Uterus (tissue), 2 donors: ENCODE data around the gene GALNT12.

Experiments used
- POLR2A ChIP-seq, 2 donors: fragments of 450-650 bp; IDR thresholded peaks; one replicate each; pipeline ENCODE4 v1.6.1; 2016; ENCODE audit warnings: antibody characterized with exemption in 2 of 2, mild to moderate bottlenecking in 1 of 2, moderate library complexity in 1 of 2
- TF ChIP-seq, protein P1 (sequence below), 4 experiments: fragments of 200-600 bp in 2 of 4; fragments of 450-650 bp in 2 of 4; sonication (generic) in 2 of 4; IDR thresholded peaks; one replicate each; pipeline ENCODE4 v1.5.1; 2016 to 2019; ENCODE audit warnings: antibody characterized with exemption in 4 of 4, mild to moderate bottlenecking in 2 of 4, moderate library complexity in 1 of 4

DNA sequence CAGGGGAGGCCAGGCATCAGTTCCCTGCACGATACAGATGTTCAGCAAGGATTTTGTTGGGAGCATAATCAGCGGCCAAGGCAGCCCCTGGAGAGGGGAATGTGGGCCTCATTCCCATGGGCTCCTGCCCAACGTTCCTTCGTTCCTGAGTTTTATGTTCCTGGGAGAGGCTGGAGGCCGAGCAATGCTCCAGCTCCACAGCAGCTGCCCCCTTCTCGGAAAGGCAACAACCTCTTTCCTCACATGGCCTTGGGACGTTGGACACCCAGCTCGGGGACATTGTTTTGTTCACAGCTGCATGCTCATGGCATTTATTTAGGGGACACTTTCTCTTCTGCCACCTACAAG lies 72.5 kb downstream of the GALNT12 start:
- TF ChIP-seq, protein P1, sequence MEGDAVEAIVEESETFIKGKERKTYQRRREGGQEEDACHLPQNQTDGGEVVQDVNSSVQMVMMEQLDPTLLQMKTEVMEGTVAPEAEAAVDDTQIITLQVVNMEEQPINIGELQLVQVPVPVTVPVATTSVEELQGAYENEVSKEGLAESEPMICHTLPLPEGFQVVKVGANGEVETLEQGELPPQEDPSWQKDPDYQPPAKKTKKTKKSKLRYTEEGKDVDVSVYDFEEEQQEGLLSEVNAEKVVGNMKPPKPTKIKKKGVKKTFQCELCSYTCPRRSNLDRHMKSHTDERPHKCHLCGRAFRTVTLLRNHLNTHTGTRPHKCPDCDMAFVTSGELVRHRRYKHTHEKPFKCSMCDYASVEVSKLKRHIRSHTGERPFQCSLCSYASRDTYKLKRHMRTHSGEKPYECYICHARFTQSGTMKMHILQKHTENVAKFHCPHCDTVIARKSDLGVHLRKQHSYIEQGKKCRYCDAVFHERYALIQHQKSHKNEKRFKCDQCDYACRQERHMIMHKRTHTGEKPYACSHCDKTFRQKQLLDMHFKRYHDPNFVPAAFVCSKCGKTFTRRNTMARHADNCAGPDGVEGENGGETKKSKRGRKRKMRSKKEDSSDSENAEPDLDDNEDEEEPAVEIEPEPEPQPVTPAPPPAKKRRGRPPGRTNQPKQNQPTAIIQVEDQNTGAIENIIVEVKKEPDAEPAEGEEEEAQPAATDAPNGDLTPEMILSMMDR (IDR thresholded peaks at IDR 0.05): no peak
- TF ChIP-seq POLR2A (IDR thresholded peaks at IDR 0.05): no peak
